Epithelial cell of prostate (primary cell): ENCODE measurements around the gene SAT2.
A peak's percentile ranks its signal among the peaks of the same experiment; 100 is the strongest.

Experiments
- DNase-seq: peaks from one replicate; pipeline ENCODE4 v3.0.0-alpha.2; 2011; ENCODE audit warnings: low read depth, low spot score
- H3K27ac ChIP-seq: fragments of 450-650 bp; 2 replicates; pipeline ENCODE4 v1.5.1; 2017; ENCODE audit warnings: mild to moderate bottlenecking

SAT2 gene

GRCh38 chr17:7593296-7593695, 34.3 kb downstream of the SAT2 start:
- no peak for DNase-seq

GRCh38 chr17:7592422-7593021, 35.1 kb downstream of the SAT2 start:
- H3K27ac ChIP-seq = no peak overlapping the region
- no peak for DNase-seq

More at GRCh38 chr17:7593296-7593695, 34.3 kb downstream of the SAT2 start:
- no peak overlapping the region for H3K27ac ChIP-seq

- DNase-seq = no peak
- peak overlapping the region; percentile 99 for H3K27ac ChIP-seq
Measured at GRCh38 chr17:7591596-7591995, 36.0 kb downstream of the SAT2 start.

- DNase-seq = no peak
- peak overlapping the region; percentile 99 for H3K27ac ChIP-seq
Measured at GRCh38 chr17:7590743-7591142, 36.9 kb downstream of the SAT2 start.

GRCh38 chr17:7589891-7590691, 37.5 kb downstream of the SAT2 start, which contains the start of gene SOX15:
TSS of gene SOX15 (minus strand) at chr17:7590094. CDS start at chr17:7589676, 418 bp downstream.
- DNase-seq = no peak
- peak within 1 kb of the TSS; percentile 99 for H3K27ac ChIP-seq

GRCh38 chr17:7589204-7589868, 38.3 kb downstream of the SAT2 start:
- H3K27ac ChIP-seq = peak overlapping the region; percentile 99
- no peak for DNase-seq

GRCh38 chr17:7588553-7589203, 38.9 kb downstream of the SAT2 start:
- DNase-seq = no peak
- H3K27ac ChIP-seq = peak overlapping the region; percentile 99

- no peak for DNase-seq
- H3K27ac ChIP-seq = peak overlapping the region; percentile 99
Measured at GRCh38 chr17:7587420-7588151, 40.0 kb downstream of the SAT2 start.

GRCh38 chr17:7586673-7587419, 40.8 kb downstream of the SAT2 start:
- H3K27ac ChIP-seq = peak overlapping the region; percentile 99
- no peak for DNase-seq

- peak within 1 kb of the TSS; percentile 99 for H3K27ac ChIP-seq
- no peak for DNase-seq
Measured at GRCh38 chr17:7583253-7584109, 44.1 kb downstream of the SAT2 start, which contains the start of gene MPDU1. TSS of gene MPDU1 (plus strand) at chr17:7583852. CDS start at chr17:7583863, 11 bp downstream.

- no peak for DNase-seq
- H3K27ac ChIP-seq = peak overlapping the region; percentile 99
Measured at GRCh38 chr17:7582396-7583252, 45.0 kb downstream of the SAT2 start.

GRCh38 chr17:7580604-7581575, 46.7 kb downstream of the SAT2 start:
- peak overlapping the region; percentile 99 for H3K27ac ChIP-seq
- no peak for DNase-seq

GRCh38 chr17:7579834-7580603, 47.6 kb downstream of the SAT2 start:
- DNase-seq = no peak
- peak overlapping the region; percentile 99 for H3K27ac ChIP-seq

- H3K27ac ChIP-seq = peak within 1 kb of the TSS; percentile 99
- DNase-seq = peak; percentile 91
Measured at GRCh38 chr17:7579001-7579833, 48.4 kb downstream of the SAT2 start, which contains the start of gene CD68. TSS of gene CD68 (plus strand) at chr17:7579638. CDS start at chr17:7579678, 40 bp downstream.
